Glutamatergic neuron (in vitro differentiated cells): ENCODE measurements around the gene RHBDL1. TPM values are rescaled to one million over a fixed set of nuclear protein-coding genes. Genes with fewer than 3 reads are reported as not detected.
A peak's percentile ranks its signal among the peaks of the same experiment; 100 is the strongest.

Experiments
- DNase-seq: peaks from one replicate; pipeline ENCODE4 v3.0.0; 2022
- H3K27ac Mint-ChIP-seq: one replicate; pipeline ENCODE4 v1.8.0; 2020; ENCODE audit warnings: mild to moderate bottlenecking, mixed read lengths, inconsistent platforms; ENCODE audit not compliant: unreplicated experiment
- H3K27me3 Mint-ChIP-seq: one replicate; pipeline ENCODE4 v1.8.0; 2020; ENCODE audit warnings: mild to moderate bottlenecking, moderate library complexity, mixed read lengths, inconsistent platforms; ENCODE audit not compliant: unreplicated experiment
- H3K36me3 Mint-ChIP-seq: one replicate; pipeline ENCODE4 v1.8.0; 2020; ENCODE audit warnings: mild to moderate bottlenecking, mixed read lengths, inconsistent platforms; ENCODE audit not compliant: unreplicated experiment
- H3K4me1 Mint-ChIP-seq: one replicate; pipeline ENCODE4 v1.8.0; 2020; ENCODE audit warnings: mild to moderate bottlenecking, low read depth, mixed read lengths, inconsistent platforms; ENCODE audit not compliant: unreplicated experiment
- H3K4me3 Mint-ChIP-seq: one replicate; pipeline ENCODE4 v1.8.0; 2020; ENCODE audit warnings: mild to moderate bottlenecking, mixed read lengths, inconsistent platforms; ENCODE audit not compliant: unreplicated experiment
- H3K9me3 Mint-ChIP-seq: one replicate; pipeline ENCODE4 v1.8.0; 2020; ENCODE audit warnings: mild to moderate bottlenecking, moderate library complexity, mixed read lengths, inconsistent platforms; ENCODE audit not compliant: unreplicated experiment
- total RNA-seq: library from RNA; stranded (reverse); fragmentation: NEBNext Ultra II Directional; extraction: Animal tissue kit (Norgen Biotek cat#: 25700); gene quantifications from one replicate; pipeline ENCODE4 v1.2.1, GENCODE V29; 2021; ENCODE audit not compliant: unreplicated experiment
- TF ChIP-seq, protein P1 (sequence below): fragments of 200-600 bp; sonication (generic); IDR thresholded peaks from one replicate; pipeline ENCODE4 v1.5.0; 2021; ENCODE audit not compliant: partially characterized antibody, unreplicated experiment

Gene RHBDL1
- total RNA-seq, 1 donor from 2014 or later = 8.2 TPM

DNA sequence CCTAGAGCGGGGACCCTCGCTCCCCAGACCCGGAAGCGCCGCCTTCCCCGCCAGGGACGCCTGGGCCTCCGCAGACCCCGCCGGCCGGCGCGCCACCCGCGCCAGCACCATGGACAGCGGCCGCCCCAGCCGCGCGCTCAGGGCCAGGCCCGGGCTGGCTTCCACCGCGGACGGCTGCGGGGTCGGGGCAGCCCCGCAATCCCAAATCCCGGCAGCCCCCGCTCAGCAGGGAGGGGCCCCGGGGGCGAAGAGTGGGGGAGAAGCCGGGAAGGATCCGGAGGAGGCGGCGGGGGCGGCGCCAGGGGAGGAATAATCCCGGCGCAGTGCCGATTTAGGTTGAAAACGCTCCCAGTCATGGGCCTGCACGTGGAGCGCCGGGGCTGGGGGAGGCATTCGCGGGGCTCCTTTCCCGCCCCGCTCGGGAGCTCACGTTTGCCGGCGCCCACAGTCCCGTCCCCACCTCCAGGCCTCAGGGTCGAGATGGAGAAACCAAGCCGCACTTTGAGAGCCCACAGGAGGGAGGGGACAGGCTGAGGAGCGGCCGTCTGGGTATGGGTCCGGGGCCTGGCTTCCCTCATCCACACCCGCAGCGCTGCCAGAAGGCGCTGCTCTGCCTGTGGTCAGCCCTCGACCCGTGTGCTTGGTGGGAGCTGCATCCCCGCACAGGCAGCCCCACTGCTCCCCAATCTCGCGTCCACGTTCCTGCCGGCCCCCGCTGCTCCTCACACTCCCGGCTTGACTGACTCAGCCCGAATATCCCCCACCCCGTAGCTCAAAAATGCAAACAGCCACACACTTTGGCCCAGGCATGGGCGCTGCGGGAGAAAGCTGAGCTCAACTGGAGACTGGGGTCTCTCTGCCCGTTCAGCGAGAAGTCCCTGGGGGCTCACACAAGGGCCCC is 25.5 kb downstream of the RHBDL1 start:
- Mint-ChIP-seq H3K36me3 (no peaks in the 10 kb centered on the region), H3K27ac (no peak overlapping the region), H3K27me3 (peaks cover 18% of the 10 kb centered on the region), H3K4me3 (peak overlapping the region; percentile 71), H3K9me3 (peaks cover 4% of the 10 kb centered on the region), H3K4me1 (peaks cover 11% of the 10 kb centered on the region)
- TF ChIP-seq, protein P1, sequence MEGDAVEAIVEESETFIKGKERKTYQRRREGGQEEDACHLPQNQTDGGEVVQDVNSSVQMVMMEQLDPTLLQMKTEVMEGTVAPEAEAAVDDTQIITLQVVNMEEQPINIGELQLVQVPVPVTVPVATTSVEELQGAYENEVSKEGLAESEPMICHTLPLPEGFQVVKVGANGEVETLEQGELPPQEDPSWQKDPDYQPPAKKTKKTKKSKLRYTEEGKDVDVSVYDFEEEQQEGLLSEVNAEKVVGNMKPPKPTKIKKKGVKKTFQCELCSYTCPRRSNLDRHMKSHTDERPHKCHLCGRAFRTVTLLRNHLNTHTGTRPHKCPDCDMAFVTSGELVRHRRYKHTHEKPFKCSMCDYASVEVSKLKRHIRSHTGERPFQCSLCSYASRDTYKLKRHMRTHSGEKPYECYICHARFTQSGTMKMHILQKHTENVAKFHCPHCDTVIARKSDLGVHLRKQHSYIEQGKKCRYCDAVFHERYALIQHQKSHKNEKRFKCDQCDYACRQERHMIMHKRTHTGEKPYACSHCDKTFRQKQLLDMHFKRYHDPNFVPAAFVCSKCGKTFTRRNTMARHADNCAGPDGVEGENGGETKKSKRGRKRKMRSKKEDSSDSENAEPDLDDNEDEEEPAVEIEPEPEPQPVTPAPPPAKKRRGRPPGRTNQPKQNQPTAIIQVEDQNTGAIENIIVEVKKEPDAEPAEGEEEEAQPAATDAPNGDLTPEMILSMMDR = no peak
- no peak for DNase-seq

DNA sequence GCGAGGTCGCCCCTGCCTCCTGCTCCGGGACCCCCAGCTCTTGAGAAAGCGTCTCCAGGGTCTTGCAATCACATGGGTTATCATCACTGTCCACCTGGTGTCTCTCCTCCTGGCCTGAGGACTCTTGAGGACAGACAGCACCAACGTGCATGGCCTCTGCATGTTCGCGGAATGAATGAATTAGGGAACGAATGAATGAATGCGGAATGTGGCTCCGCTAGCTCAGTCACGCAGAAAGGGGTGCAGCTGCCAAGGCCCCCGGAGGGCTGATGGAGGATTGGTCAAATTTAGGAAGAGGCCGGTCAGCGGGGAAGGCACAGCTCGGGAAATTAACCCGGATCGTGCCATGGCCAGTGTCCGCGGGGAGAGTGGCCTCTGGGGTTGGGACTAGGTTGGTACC is 26.9 kb downstream of the RHBDL1 start:
- peaks cover 11% of the 10 kb centered on the region for H3K4me1 Mint-ChIP-seq
- peaks cover 8% of the 10 kb centered on the region for H3K9me3 Mint-ChIP-seq
- H3K36me3 Mint-ChIP-seq = no peaks in the 10 kb centered on the region
- no peak overlapping the region for H3K27ac Mint-ChIP-seq
- H3K4me3 Mint-ChIP-seq = peak overlapping the region; percentile 81
- TF ChIP-seq, protein P1 = no peak
- no peak for DNase-seq
- H3K27me3 Mint-ChIP-seq = peaks cover 12% of the 10 kb centered on the region

DNA sequence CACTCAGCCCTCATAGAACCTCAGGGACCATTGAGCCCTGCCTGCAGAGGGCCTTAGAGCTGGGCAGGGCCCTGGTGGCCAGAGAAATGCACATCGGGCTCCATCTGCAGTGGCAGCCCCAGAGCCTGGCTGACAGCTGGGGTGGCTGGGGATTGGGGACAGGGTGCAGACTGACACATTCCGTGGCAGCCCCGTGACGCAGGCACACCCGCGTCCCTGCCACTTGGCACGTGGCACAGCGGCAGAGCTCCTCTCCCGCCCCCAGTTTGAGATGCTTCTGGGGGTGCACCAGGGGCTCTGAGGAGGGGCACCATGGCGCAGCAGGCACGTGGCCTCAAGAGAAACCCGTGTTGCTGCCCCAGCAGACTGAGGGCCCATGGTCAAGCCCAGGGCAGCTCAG is 27.9 kb downstream of the RHBDL1 start:
- DNase-seq = no peak
- H3K27me3 Mint-ChIP-seq = peaks cover 15% of the 10 kb centered on the region
- peak overlapping the region; percentile 76 for H3K4me3 Mint-ChIP-seq
- TF ChIP-seq, protein P1 = no peak
- H3K36me3 Mint-ChIP-seq = no peaks in the 10 kb centered on the region
- H3K27ac Mint-ChIP-seq = no peak overlapping the region
- peaks cover 13% of the 10 kb centered on the region for H3K4me1 Mint-ChIP-seq
- H3K9me3 Mint-ChIP-seq = peaks cover 14% of the 10 kb centered on the region

DNA sequence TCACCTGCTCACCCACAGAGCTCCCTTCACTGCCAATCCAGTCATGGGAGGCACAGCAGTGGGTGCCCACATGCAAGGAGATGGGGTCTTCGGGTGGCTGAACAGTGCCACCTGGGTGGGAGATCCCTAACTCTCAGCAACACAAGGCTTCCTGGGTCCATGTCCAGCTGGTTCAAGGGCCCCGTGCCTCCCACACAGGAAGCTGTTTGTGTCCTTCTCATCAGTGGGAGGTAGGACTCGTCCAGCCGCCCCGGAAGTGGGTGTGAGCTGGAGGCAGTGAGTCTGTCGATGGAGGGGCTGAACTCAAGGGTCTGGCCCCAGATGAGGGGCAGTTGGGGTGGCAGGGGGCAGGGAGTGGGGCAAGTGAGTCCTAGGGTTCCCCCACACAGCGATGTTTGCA is 28.6 kb downstream of the RHBDL1 start:
- no peak for DNase-seq
- H3K4me3 Mint-ChIP-seq = peak overlapping the region; percentile 87
- TF ChIP-seq, protein P1 = no peak
- H3K27me3 Mint-ChIP-seq = peaks cover 18% of the 10 kb centered on the region
- peaks cover 14% of the 10 kb centered on the region for H3K9me3 Mint-ChIP-seq
- H3K27ac Mint-ChIP-seq = no peak overlapping the region
- no peaks in the 10 kb centered on the region for H3K36me3 Mint-ChIP-seq
- peaks cover 18% of the 10 kb centered on the region for H3K4me1 Mint-ChIP-seq
